ENCODE data around the gene ASMTL.

ASMTL gene

DNA sequence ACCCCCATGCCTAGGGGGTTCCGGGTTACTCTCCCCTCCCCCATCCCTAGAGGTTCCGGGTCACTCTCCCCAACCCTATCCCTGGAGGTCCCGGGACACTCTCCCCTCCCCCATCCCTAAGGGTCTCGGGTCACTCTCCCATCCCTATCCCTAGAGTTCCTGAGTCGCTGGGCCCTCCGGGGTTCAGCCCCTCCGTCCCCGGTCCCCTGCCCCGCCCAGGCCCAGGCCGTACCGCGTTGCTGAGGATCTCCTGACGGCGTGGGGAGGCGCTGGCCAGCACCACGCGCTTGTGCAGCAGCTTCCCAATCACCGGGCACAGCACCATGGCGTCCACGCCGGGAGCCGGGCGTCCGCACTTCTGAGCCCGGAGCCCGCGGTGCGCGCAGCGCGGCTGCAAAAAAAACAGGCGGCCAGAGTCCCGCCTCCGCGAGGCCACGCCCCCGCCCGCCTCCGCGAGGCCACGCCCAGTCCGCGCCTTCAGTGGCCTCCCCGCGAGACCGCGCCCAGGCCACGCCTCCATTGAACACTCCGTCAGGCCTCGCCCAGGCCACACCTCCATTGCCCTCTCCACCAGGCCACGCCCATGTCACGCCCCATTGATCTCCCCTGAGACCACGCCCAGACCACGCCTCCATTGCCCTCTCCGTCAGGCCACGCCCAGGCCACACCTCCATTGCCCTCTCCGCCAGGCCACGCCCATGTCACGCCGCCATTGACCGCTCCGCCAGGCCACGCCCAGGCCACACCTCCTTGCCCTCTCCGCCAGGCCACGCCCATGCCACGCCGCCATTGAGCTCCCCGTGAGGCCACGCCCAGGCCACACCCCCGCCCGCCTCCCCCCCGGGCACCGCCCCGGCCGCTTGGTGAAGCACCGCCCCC lies at the start of gene ASMTL:
Gene ASMTL, minus strand, starts transcription at position 394 of the 879 bp plus-strand sequence. Its CDS starts 69 bp downstream, at position 325.
- peaks cover 14 to 25% (median 22%) of the 10 kb centered on the region in 11 experiments for H3K36me3 ChIP-seq
- H3K4me3 ChIP-seq: peak within 1 kb of the TSS; percentile 73 to 92 (median 83)

GRCh38 chrX:1502241-1502640 lies 49.5 kb upstream of the ASMTL start:
- Histone ChIP-seq H3K27ac (peak overlapping the region; percentile 72 to 91 (median 86)), H3K9ac (peak overlapping the region; percentile 63 to 79 (median 67); a peak in 21 of 22 replicates), H3K4me2 (peak overlapping the region; percentile 68 to 96 (median 87))

More for the DNA sequence above, at the start of gene ASMTL:
- H3K4me1 ChIP-seq: peaks cover 12 to 44% (median 34%) of the 10 kb centered on the region in 10 experiments
- peak within 1 kb of the TSS; percentile 88 to 95 (median 91) for H3K9ac ChIP-seq
- peak within 1 kb of the TSS; percentile 83 to 92 (median 89) for H3K4me2 ChIP-seq
- peak within 1 kb of the TSS; percentile 78 to 94 (median 88) for H3K27ac ChIP-seq
- no peak for TF ChIP-seq Cebpa-rat (IDR thresholded peaks at IDR 0.05)
- peaks cover 17 to 26% (median 24%) of the 10 kb centered on the region in 11 experiments for H3K9me3 ChIP-seq (replicated peaks in 1 of 11)
- H3K27me3 ChIP-seq: no peaks in the 10 kb centered on the region
- peaks cover 0 to 21% (median 5%) of the 10 kb centered on the region in 11 experiments; a peak in 5 of 22 replicates for H4K20me1 ChIP-seq

DNA sequence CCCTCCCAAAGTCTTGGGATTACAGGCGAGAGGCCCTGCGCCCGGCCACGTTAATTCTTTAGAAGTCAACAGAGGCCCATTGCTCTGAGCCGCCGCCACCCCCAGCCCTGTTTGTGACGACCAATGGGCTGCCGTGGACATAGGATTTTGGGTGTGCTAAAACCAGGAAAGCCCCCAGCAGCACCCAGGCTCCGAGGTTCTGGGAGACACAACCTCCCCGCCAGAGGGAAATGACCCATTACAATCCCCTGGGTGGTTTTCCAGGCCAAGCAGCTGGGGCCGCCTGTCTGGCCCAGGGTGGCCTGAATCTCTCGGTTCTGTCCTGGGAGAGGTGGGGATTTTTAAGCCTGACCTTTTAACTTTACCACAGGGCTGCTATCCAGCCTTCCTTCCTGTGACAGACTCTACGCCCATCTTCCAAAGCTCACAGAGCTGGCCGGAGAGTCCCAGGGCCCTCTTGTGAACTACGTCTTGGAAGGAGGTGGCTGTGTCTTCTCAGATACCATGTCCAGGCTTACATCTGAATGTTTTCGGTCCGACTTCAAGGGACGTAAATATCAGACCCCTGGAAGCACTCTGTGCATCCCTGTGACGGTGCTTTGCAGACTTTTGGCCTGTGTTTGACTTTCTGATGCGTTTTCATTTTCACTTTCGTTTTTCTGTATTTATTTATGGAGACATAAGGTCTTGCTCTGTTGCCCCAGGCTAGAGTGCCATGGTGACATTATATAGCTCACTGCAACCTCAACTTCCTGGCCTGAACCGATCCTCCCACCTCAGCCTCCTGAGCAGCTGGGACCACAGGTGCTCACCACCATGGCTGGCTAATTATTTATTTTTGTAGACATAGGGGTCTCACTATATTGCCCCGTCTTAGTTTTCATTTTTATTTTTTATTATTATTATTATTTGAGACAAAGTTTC lies 48.3 kb upstream of the ASMTL start:
- Histone ChIP-seq H3K9ac (peak overlapping the region; percentile 64 to 79 (median 71)), H3K4me1 (peaks cover 58 to 94% (median 83%) of the 10 kb centered on the region in 10 experiments), H3K27ac (peak overlapping the region; percentile 66 to 91 (median 84)), H3K9me3 (replicated peaks in 1 of 11) (no peaks in the 10 kb centered on the region; a peak in 2 of 22 replicates), H3K4me2 (peak overlapping the region; percentile 68 to 96 (median 84)), H3K27me3 (no peaks in the 10 kb centered on the region), H3K36me3 (peaks cover 0 to 83% (median 39%) of the 10 kb centered on the region in 11 experiments; a peak in 16 of 22 replicates), H3K4me3 (peak overlapping the region in 9 of 10 experiments; percentile 10 to 41 (median 31); a peak in 12 of 20 replicates), H4K20me1 (peaks cover 0 to 94% (median 82%) of the 10 kb centered on the region in 11 experiments; a peak in 15 of 22 replicates)
- peak in 6 of 11 experiments; percentile 36 to 84 (median 56); a peak in 8 of 22 replicates for TF ChIP-seq Cebpa-rat (IDR thresholded peaks at IDR 0.05)

More at GRCh38 chrX:1502241-1502640, 49.5 kb upstream of the ASMTL start:
- H3K4me1 ChIP-seq: peaks cover 62 to 94% (median 84%) of the 10 kb centered on the region in 10 experiments
- no peaks in the 10 kb centered on the region; a peak in 2 of 22 replicates for H3K9me3 ChIP-seq (replicated peaks in 1 of 11)
- peaks cover 0 to 83% (median 35%) of the 10 kb centered on the region in 11 experiments; a peak in 16 of 22 replicates for H3K36me3 ChIP-seq
- no peaks in the 10 kb centered on the region for H3K27me3 ChIP-seq
- H3K4me3 ChIP-seq: peak overlapping the region in 7 of 10 experiments; percentile 0 to 51 (median 5); a peak in 2 of 20 replicates
- TF ChIP-seq Cebpa-rat (IDR thresholded peaks at IDR 0.05): no peak
- peaks cover 0 to 95% (median 82%) of the 10 kb centered on the region in 11 experiments; a peak in 14 of 22 replicates for H4K20me1 ChIP-seq

DNA sequence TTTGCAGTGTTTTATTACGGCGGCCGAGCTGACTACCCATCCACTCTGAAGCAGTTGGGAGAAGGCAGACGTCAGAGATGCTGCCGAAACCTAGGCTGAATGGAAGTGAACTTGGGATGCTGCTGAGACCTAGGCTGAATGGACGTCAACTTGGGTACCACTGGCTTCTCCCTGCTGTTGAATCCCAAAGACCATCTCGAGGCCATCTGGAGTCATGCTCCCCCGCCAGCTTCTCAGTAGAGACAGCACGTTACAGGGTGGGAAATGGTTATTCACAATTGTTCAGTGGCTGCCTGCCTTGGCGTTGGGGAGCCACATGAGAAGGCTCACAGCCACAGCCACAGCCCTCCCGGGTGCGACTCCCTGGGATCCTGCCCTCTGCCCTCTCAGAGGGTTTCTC lies 43.4 kb upstream of the ASMTL start:
- Histone ChIP-seq H3K4me1 (peaks cover 41 to 81% (median 75%) of the 10 kb centered on the region in 10 experiments), H3K27me3 (no peaks in the 10 kb centered on the region), H3K9ac (peak overlapping the region in 10 of 11 experiments; percentile 1 to 55 (median 44); a peak in 14 of 22 replicates), H3K9me3 (replicated peaks in 1 of 11) (peaks cover 0 to 9% (median 0%) of the 10 kb centered on the region in 11 experiments; a peak in 6 of 22 replicates), H3K36me3 (peaks cover 0 to 69% (median 42%) of the 10 kb centered on the region in 11 experiments; a peak in 19 of 22 replicates), H3K27ac (peak overlapping the region in 9 of 11 experiments; percentile 16 to 71 (median 58); a peak in 14 of 22 replicates), H4K20me1 (peaks cover 0 to 94% (median 88%) of the 10 kb centered on the region in 11 experiments; a peak in 18 of 22 replicates), H3K4me2 (peak overlapping the region; percentile 15 to 90 (median 59)), H3K4me3 (no peak overlapping the region)
- no peak for TF ChIP-seq Cebpa-rat (IDR thresholded peaks at IDR 0.05)

- H3K9ac ChIP-seq: peak overlapping the region; percentile 44 to 74 (median 60); a peak in 19 of 22 replicates
- H3K4me1 ChIP-seq: peaks cover 34 to 65% (median 61%) of the 10 kb centered on the region in 10 experiments
- TF ChIP-seq Cebpa-rat (IDR thresholded peaks at IDR 0.05): no peak
- H3K27me3 ChIP-seq: no peaks in the 10 kb centered on the region
- H4K20me1 ChIP-seq: peaks cover 0 to 83% (median 79%) of the 10 kb centered on the region in 11 experiments; a peak in 18 of 22 replicates
- peak overlapping the region; percentile 23 to 56 (median 48) for H3K4me3 ChIP-seq
- H3K36me3 ChIP-seq: peaks cover 3 to 66% (median 42%) of the 10 kb centered on the region in 11 experiments; a peak in 19 of 22 replicates
- peak overlapping the region; percentile 79 to 97 (median 90) for H3K4me2 ChIP-seq
- H3K27ac ChIP-seq: peak overlapping the region; percentile 2 to 75 (median 64); a peak in 20 of 22 replicates
- peaks cover 0 to 16% (median 5%) of the 10 kb centered on the region in 11 experiments; a peak in 10 of 22 replicates for H3K9me3 ChIP-seq (replicated peaks in 1 of 11)
These were observed 41.3 kb upstream of the ASMTL start for GRCh38 chrX:1493877-1494510.

DNA sequence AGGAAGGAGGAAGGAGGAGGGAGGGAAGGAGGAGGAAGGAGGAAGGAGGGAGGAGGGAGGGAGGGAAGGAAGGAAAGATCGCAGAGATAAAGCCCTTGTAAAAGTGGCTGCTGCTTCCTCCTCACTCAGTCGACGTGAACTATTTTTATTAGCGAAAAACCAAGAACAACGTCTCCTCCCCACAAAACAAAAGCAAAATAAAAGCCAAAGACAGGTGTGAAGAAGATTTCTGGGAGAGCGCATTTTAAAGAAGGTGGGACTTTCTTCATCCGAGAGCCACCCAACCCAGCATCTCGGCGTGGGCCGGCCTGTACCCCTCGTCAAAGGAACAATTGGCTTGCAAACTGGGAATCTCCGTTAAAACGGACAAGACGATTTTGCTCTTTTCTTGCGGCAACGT lies 40.7 kb upstream of the ASMTL start:
- peak overlapping the region; percentile 79 to 97 (median 90) for H3K4me2 ChIP-seq
- H3K9ac ChIP-seq: peak overlapping the region; percentile 44 to 74 (median 60); a peak in 19 of 22 replicates
- peaks cover 0 to 83% (median 79%) of the 10 kb centered on the region in 11 experiments; a peak in 18 of 22 replicates for H4K20me1 ChIP-seq
- peaks cover 0 to 18% (median 6%) of the 10 kb centered on the region in 11 experiments; a peak in 10 of 22 replicates for H3K9me3 ChIP-seq (replicated peaks in 1 of 11)
- peaks cover 9 to 66% (median 48%) of the 10 kb centered on the region in 11 experiments; a peak in 21 of 22 replicates for H3K36me3 ChIP-seq
- H3K27ac ChIP-seq: peak overlapping the region; percentile 2 to 75 (median 64); a peak in 20 of 22 replicates
- H3K4me1 ChIP-seq: peaks cover 34 to 66% (median 63%) of the 10 kb centered on the region in 10 experiments
- TF ChIP-seq Cebpa-rat (IDR thresholded peaks at IDR 0.05): no peak
- peak overlapping the region; percentile 23 to 56 (median 48); a peak in 19 of 20 replicates for H3K4me3 ChIP-seq
- H3K27me3 ChIP-seq: no peaks in the 10 kb centered on the region

GRCh38 chrX:1492421-1493012 lies 39.8 kb upstream of the ASMTL start:
- H3K36me3 ChIP-seq: peaks cover 17 to 69% (median 52%) of the 10 kb centered on the region in 11 experiments
- peak overlapping the region; percentile 31 to 72 (median 54); a peak in 20 of 22 replicates for H3K4me2 ChIP-seq
- H3K27ac ChIP-seq: peak overlapping the region in 4 of 11 experiments; percentile 0 to 52 (median 42); a peak in 6 of 22 replicates
- H4K20me1 ChIP-seq: peaks cover 0 to 83% (median 79%) of the 10 kb centered on the region in 11 experiments; a peak in 18 of 22 replicates
- H3K9me3 ChIP-seq (replicated peaks in 1 of 11): peaks cover 0 to 19% (median 6%) of the 10 kb centered on the region in 11 experiments; a peak in 10 of 22 replicates
- H3K4me3 ChIP-seq: no peak overlapping the region
- TF ChIP-seq Cebpa-rat (IDR thresholded peaks at IDR 0.05): no peak
- peaks cover 34 to 67% (median 62%) of the 10 kb centered on the region in 10 experiments for H3K4me1 ChIP-seq
- peak overlapping the region in 4 of 11 experiments; percentile 16 to 46 (median 36); a peak in 3 of 22 replicates for H3K9ac ChIP-seq
- H3K27me3 ChIP-seq: no peaks in the 10 kb centered on the region
